ENCODE measurements around the gene PARD3B. TPM values are rescaled to one million over a fixed set of nuclear protein-coding genes. Genes with fewer than 3 reads are reported as not detected.
A peak's percentile ranks its signal among the peaks of the same experiment; 100 is the strongest.

The PARD3B gene
- total RNA-seq, 2 experiments from 2014 or later = 0.46 TPM; not detected in 1

DNA sequence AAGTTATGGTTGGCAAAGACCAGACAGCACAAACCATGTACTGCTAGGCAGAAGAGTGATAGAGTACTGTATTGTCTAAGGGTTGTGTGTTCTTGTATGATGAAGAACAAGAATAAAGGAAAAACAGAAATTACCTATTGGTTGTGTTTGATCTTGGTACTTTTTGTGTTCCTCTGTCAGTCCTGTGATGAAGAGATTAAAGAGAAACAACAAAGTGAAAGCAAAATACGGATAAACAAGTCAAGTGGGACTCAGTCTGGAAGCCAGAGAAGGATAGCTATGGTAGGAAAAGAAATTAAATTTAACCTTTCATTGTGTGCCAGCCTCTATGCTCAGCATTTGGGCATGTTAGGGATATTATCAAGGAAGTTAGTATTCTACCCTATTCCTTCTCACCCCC is 413.1 kb downstream of the PARD3B start:
- H3K27me3 Mint-ChIP-seq = no peaks in the 10 kb centered on the region
- POLR2A ChIA-PET = no interaction called here

DNA sequence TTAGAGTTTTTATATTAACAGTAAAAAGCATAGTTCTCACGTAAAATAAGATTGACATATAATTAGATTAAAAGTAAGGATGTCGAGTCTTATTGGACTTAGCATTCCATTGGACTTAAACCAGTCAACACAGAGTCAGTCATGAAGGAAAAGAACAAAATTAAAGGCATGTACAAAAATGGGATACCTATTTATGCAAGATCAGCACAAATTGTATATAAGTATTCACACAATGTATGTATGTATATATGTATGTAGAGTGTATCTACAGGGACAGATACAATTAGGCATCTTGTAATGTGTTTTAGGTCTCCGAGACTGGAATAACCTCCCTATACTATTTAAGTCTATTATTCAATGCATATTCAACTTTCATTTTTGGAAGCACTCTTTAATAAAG is 419.1 kb downstream of the PARD3B start:
- H3K4me3 Mint-ChIP-seq = no peak overlapping the region
- H3K9me3 Mint-ChIP-seq (ENCODE audit: low read depth) = no peaks in the 10 kb centered on the region
- CTCF ChIA-PET = no interaction called here
- H3K27me3 Mint-ChIP-seq = no peaks in the 10 kb centered on the region
- POLR2A ChIA-PET = no interaction called here
- intact Hi-C loops (cut with DNase I, micrococcal nuclease) = no loop called here
- ATAC-seq (no peak), DNase-seq (no peak)
- peaks cover 31% of the 10 kb centered on the region for H3K4me1 Mint-ChIP-seq
- no peaks in the 10 kb centered on the region for H3K36me3 Mint-ChIP-seq (ENCODE audit: low read depth)
- no peak overlapping the region for H3K27ac Mint-ChIP-seq

More for the DNA sequence above, 413.1 kb downstream of the PARD3B start:
- Mint-ChIP-seq H3K4me3 (peak overlapping the region; percentile 32), H3K4me1 (peaks cover 14% of the 10 kb centered on the region), H3K9me3 (ENCODE audit: low read depth) (no peaks in the 10 kb centered on the region), H3K36me3 (ENCODE audit: low read depth) (peaks cover 2% of the 10 kb centered on the region), H3K27ac (peak overlapping the region; percentile 8)
- intact Hi-C loops (cut with DNase I, micrococcal nuclease) = no loop called here
- CTCF ChIA-PET = no interaction called here
- no peak for DNase-seq
- ATAC-seq = peak; percentile 51

DNA sequence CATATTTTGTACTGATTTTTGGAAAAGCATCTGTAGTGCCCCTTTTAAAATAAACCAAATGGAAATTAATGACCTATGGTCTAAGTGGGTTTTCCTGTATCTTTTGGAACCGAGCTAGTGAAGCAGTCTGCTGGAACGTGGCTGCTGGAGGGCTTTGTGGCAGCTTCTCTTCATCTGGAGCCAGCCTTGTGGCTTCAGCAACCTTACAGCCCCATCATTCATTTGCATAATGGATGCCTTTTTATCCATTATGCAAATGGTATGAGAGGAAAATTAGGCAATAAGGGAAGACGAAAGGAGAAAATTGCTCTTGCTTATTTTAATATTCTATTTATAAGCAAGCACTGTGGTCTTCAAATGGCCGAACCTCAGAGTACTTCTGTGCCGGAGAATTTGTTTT is 421.0 kb downstream of the PARD3B start:
- no peak overlapping the region for H3K27ac Mint-ChIP-seq
- intact Hi-C loops (cut with DNase I, micrococcal nuclease) = no loop called here
- H3K9me3 Mint-ChIP-seq (ENCODE audit: low read depth) = no peaks in the 10 kb centered on the region
- no peaks in the 10 kb centered on the region for H3K27me3 Mint-ChIP-seq
- no peaks in the 10 kb centered on the region for H3K36me3 Mint-ChIP-seq (ENCODE audit: low read depth)
- POLR2A ChIA-PET = no interaction called here
- DNase-seq = no peak
- H3K4me3 Mint-ChIP-seq = no peak overlapping the region
- ATAC-seq = no peak
- H3K4me1 Mint-ChIP-seq = peaks cover 45% of the 10 kb centered on the region
- CTCF ChIA-PET = interaction anchor here (1.2 kb wide), 1 partner anchor 709 kb away, joined by 3 read pairs; no protein-coding TSS in a partner anchor

DNA sequence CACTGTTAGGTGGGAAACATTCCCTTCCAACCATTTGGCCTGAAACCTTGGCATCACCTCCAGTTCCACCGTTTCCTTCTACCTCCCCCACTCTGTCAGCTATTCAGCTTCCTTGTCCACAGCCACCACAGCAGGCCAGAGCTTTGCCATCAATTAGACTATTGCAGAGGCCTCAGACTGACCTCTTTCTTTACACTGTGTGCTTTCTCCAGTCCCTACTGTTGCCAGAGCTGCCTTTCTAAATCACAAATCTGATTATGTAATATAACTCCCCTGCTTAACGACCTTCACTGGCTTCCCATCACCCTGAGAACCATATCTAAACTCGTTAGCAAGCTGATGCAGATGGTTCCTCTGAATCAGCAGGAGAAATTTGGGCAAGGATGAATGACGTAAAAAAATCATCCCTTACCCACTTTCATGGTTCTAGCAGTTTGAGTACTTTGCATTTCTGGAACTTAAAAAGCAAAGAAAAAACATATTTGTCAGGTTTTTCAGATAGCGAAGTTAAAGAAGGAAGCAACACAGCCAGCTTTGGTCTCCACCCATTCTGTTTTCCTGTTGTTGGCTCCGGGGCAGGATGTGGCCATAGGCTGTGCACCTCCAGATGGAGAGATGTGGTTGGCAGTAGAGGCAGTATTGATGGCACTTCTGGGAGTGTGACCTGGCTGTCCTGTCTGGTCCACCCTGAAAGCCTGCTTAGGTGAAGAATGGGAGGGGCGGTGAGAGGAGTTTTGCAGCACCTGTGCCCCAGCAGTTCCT is 422.1 kb downstream of the PARD3B start:
- peak; percentile 47 for DNase-seq
- no peaks in the 10 kb centered on the region for H3K36me3 Mint-ChIP-seq (ENCODE audit: low read depth)
- peak; percentile 56 for ATAC-seq
- H3K4me1 Mint-ChIP-seq = peaks cover 52% of the 10 kb centered on the region
- POLR2A ChIA-PET = no interaction called here
- peak overlapping the region; percentile 74 for H3K27ac Mint-ChIP-seq
- intact Hi-C loops (cut with DNase I, micrococcal nuclease) = no loop called here
- CTCF ChIA-PET = interaction anchor here (0.6 to 1.2 kb wide), 3 partner anchors 21 to 907 kb away, joined by 3 to 5 read pairs (median 3); no protein-coding TSS in a partner anchor
- no peaks in the 10 kb centered on the region for H3K27me3 Mint-ChIP-seq
- no peaks in the 10 kb centered on the region for H3K9me3 Mint-ChIP-seq (ENCODE audit: low read depth)
- no peak overlapping the region for H3K4me3 Mint-ChIP-seq

DNA sequence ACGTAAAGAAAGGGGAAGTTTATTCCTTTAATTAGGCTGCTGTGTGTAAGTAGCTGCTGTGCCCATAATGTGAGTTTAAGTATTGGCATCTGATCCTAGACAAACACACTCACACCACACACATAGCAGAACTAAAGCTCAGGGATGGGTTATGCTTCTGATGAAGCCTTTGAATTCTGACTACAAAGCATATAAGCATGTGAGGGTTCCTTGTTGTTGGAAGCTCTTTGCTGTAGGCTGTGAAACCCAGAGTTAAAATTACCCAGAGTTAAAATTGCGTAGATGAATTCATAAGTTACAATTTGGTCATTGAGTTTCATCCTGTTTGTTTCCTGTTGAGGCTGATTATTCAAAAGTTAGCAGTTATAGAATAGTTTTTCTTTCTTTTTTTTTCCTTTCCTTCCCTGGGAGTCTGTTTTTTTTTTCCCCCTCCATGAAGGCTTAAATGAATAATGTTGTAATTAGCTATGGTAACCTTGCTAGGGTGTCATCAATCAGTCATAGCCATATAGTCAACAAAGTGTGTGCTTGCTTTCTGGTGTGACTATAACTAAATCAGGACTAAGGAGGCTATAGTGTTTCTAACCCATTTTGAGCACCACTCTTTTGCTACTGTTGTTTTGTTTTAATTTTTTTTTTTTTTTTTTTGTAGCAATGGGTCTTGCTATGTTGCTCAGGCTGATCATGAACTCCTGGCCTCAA is 426.1 kb downstream of the PARD3B start:
- ChIA-PET CTCF (interaction anchor here (0.5 to 1.4 kb wide), 4 partner anchors 201 to 1246 kb away, joined by 3 to 4 read pairs (median 3); no protein-coding TSS in a partner anchor), POLR2A (interaction anchor here (0.8 kb wide), 1 partner anchor 129 kb away, joined by 3 read pairs; no protein-coding TSS in a partner anchor)
- Mint-ChIP-seq H3K4me3 (no peak overlapping the region), H3K27me3 (no peaks in the 10 kb centered on the region), H3K36me3 (ENCODE audit: low read depth) (peaks cover 2% of the 10 kb centered on the region), H3K27ac (peak overlapping the region; percentile 75), H3K4me1 (peaks cover 53% of the 10 kb centered on the region), H3K9me3 (ENCODE audit: low read depth) (no peaks in the 10 kb centered on the region)
- ATAC-seq (peak; percentile 57), DNase-seq (no peak)
- intact Hi-C loops (cut with DNase I, micrococcal nuclease) = loop anchor here in 1 of 2 experiments (2.0 kb wide), 1 partner anchor 23 kb away; no protein-coding TSS in a partner anchor

DNA sequence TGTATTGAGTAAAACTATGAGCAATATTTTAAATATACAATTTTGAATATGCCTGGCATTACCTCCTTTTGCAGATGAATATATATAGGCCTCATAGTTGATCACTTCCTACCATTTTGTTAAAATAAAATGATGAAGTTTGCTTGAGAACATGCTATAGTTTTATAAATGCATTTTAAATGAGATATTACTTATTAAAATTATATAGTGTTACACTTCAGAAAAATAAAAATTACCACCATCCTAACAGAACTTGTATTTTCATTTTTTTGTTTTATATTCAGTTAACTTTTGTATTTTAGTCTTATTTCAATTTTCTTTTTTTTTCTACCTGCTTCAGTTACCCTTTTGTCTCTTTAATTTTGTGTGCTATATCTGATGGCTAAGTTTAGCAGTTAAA is 426.9 kb downstream of the PARD3B start:
- H3K27ac Mint-ChIP-seq = no peak overlapping the region
- CTCF ChIA-PET = interaction anchor here (0.7 kb wide), 1 partner anchor 705 kb away, joined by 3 read pairs; no protein-coding TSS in a partner anchor
- ATAC-seq = no peak
- H3K4me3 Mint-ChIP-seq = no peak overlapping the region
- DNase-seq = no peak
- intact Hi-C loops (cut with DNase I, micrococcal nuclease) = no loop called here
- peaks cover 46% of the 10 kb centered on the region for H3K4me1 Mint-ChIP-seq
- H3K27me3 Mint-ChIP-seq = no peaks in the 10 kb centered on the region
- peaks cover 2% of the 10 kb centered on the region for H3K36me3 Mint-ChIP-seq (ENCODE audit: low read depth)
- POLR2A ChIA-PET = interaction anchor here (0.6 kb wide), 1 partner anchor 401 kb away, joined by 3 read pairs; no protein-coding TSS in a partner anchor
- peaks cover 2% of the 10 kb centered on the region for H3K9me3 Mint-ChIP-seq (ENCODE audit: low read depth)

DNA sequence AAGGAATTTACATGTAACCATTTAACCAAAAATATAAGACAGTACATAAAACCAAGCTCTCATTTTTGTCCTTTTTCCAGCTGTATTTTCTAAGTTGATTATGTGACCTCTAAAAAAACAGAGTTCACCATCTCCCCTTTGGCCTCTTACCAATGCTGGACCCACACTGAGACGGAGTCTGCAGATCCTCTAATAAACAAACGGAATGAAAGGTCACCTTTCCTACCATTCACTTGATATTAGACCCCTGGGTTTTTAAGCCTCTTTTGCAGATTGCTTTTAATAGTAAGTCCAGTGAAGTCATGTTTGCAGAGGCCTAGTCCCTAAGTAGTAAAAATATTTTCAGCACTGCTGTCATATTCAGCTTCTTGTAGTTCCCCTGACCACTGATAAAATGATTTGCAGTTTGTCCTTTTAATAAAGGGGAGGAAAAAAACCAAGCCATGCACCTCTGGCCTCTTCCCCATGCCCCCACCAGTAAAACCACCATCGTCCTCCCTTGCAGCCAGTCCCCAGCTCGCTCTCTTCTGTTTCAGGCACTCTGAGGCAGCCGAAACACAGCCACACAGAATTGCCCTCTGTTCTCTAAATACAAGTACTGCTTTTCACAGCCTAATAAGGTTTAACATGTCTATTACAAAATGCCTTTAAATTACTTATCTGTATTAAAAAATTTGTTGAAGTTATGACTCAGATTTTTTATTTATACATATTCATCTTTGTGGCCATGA is 427.5 kb downstream of the PARD3B start:
- CTCF ChIA-PET = interaction anchor here (0.7 kb wide), 1 partner anchor 704 kb away, joined by 3 read pairs; no protein-coding TSS in a partner anchor
- H3K4me3 Mint-ChIP-seq = no peak overlapping the region
- H3K36me3 Mint-ChIP-seq (ENCODE audit: low read depth) = peaks cover 2% of the 10 kb centered on the region
- POLR2A ChIA-PET = interaction anchor here (0.6 kb wide), 1 partner anchor 400 kb away, joined by 3 read pairs; no protein-coding TSS in a partner anchor
- H3K27ac Mint-ChIP-seq = no peak overlapping the region
- peaks cover 40% of the 10 kb centered on the region for H3K4me1 Mint-ChIP-seq
- no peak for DNase-seq
- intact Hi-C loops (cut with DNase I, micrococcal nuclease) = no loop called here
- H3K27me3 Mint-ChIP-seq = no peaks in the 10 kb centered on the region
- peaks cover 2% of the 10 kb centered on the region for H3K9me3 Mint-ChIP-seq (ENCODE audit: low read depth)
- ATAC-seq = no peak

DNA sequence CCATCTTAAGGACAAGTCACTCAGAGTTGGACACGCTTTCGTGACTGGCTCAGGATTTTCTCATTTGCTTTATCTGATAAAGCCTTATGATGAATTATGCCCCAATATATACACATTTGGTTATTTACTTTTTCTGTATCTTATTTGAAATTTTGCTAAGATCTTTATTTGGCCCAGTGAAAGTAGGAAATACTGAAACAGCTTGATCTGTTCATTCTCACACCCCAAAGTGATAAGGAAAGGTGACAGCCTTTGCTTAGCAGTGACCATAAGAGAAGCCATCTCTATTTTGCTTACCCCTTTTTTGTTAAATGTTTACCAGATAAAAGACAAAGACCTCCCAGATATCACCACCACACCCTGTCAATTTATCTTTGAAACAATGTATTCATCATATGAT is 428.3 kb downstream of the PARD3B start:
- H3K27me3 Mint-ChIP-seq = no peaks in the 10 kb centered on the region
- H3K4me3 Mint-ChIP-seq = no peak overlapping the region
- DNase-seq = no peak
- no peak for ATAC-seq
- peaks cover 2% of the 10 kb centered on the region for H3K36me3 Mint-ChIP-seq (ENCODE audit: low read depth)
- peaks cover 32% of the 10 kb centered on the region for H3K4me1 Mint-ChIP-seq
- no peak overlapping the region for H3K27ac Mint-ChIP-seq
- peaks cover 2% of the 10 kb centered on the region for H3K9me3 Mint-ChIP-seq (ENCODE audit: low read depth)
- ChIA-PET POLR2A (no interaction called here), CTCF (no interaction called here)
- intact Hi-C loops (cut with DNase I, micrococcal nuclease) = no loop called here

DNA sequence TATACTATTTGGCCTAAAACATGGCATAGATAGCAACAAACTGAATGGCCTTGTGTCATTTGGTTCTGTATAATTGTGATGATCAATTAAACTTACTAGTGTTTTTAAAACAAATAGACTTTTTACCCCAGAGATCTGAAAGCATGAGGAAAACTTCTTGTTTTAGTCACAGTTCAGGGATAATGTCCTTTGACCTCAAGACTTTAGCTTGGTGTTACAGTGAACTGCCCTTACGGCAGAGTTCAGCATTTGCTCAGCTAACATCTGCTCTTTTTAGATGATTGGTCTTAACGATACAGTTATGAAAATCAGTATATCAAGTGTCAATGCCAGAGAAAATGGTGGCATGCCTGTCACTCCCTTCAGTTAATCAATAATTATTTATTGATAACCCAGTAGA is 429.2 kb downstream of the PARD3B start:
- Mint-ChIP-seq H3K36me3 (ENCODE audit: low read depth) (peaks cover 3% of the 10 kb centered on the region), H3K9me3 (ENCODE audit: low read depth) (peaks cover 3% of the 10 kb centered on the region), H3K4me1 (peaks cover 28% of the 10 kb centered on the region), H3K27me3 (no peaks in the 10 kb centered on the region), H3K4me3 (no peak overlapping the region), H3K27ac (no peak overlapping the region)
- no peak for ATAC-seq
- POLR2A ChIA-PET = interaction anchor here (0.5 kb wide), 1 partner anchor 134 kb away, joined by 3 read pairs; no protein-coding TSS in a partner anchor
- intact Hi-C loops (cut with DNase I, micrococcal nuclease) = no loop called here
- DNase-seq = no peak
- CTCF ChIA-PET = no interaction called here

DNA sequence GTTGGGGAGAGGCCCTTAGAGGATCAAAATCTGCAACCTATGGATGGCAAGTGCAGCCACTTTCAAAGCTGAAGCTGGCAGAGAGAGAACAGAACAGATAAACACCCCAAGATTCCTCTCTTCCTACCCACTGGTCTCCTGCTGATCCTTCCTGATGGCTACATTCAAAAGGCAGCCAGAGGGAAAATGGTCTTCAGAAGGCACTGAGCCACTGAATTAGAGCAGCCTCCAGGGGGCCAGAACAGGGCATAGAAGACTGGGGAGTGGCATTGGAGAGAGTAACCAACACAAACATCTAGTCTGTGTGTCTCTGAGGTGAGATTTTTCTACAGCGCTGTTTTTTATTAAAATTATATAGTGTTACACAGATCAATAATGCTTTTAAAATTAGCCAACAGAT is 432.6 kb downstream of the PARD3B start:
- CTCF ChIA-PET = no interaction called here
- DNase-seq (no peak), ATAC-seq (no peak)
- H3K27ac Mint-ChIP-seq = no peak overlapping the region
- intact Hi-C loops (cut with DNase I, micrococcal nuclease) = no loop called here
- H3K4me3 Mint-ChIP-seq = no peak overlapping the region
- H3K9me3 Mint-ChIP-seq (ENCODE audit: low read depth) = peaks cover 6% of the 10 kb centered on the region
- POLR2A ChIA-PET = no interaction called here
- no peaks in the 10 kb centered on the region for H3K27me3 Mint-ChIP-seq
- H3K4me1 Mint-ChIP-seq = peaks cover 13% of the 10 kb centered on the region
- H3K36me3 Mint-ChIP-seq (ENCODE audit: low read depth) = peaks cover 2% of the 10 kb centered on the region

DNA sequence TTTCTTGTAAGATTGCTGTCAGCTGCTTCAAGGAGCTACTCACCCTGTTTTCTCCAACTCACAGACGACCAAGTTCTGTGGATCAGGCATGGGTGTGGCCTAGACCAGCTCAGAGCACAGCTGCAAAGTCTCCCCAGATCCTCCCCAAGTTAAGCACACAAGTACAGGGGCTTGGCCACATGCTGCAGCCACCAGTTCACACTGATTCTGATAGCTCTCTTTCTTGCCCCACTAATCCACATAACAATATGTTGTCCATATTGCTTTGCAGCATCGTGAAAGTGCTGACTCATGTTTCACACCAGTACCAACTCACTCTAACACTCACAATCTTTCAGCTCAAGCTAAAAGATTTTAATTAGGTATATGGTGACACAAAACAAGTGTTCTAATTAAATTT is 437.0 kb downstream of the PARD3B start:
- peaks cover 11% of the 10 kb centered on the region for H3K4me1 Mint-ChIP-seq
- ATAC-seq (peak; percentile 64), DNase-seq (no peak)
- H3K9me3 Mint-ChIP-seq (ENCODE audit: low read depth) = peaks cover 4% of the 10 kb centered on the region
- peaks cover 1% of the 10 kb centered on the region for H3K36me3 Mint-ChIP-seq (ENCODE audit: low read depth)
- H3K27me3 Mint-ChIP-seq = no peaks in the 10 kb centered on the region
- POLR2A ChIA-PET = interaction anchor here (0.6 kb wide), 1 partner anchor 985 kb away, joined by 4 read pairs; no protein-coding TSS in a partner anchor
- no peak overlapping the region for H3K4me3 Mint-ChIP-seq
- no peak overlapping the region for H3K27ac Mint-ChIP-seq
- intact Hi-C loops (cut with DNase I, micrococcal nuclease) = no loop called here
- CTCF ChIA-PET = no interaction called here

Measured in activated CD4-positive, alpha-beta T cell treated with anti-CD3 and anti-CD28 coated beads for 36 hours (primary cell).